Frontal cortex (tissue), 4 donors: ENCODE measurements around the gene NT5C1A. TPM values are rescaled to one million over a fixed set of nuclear protein-coding genes. Genes with fewer than 3 reads are reported as not detected.

ENCODE experiments used
- DNase-seq, 2 donors: peaks; one replicate each; pipeline ENCODE4 v3.0.0; 2012; ENCODE audit warnings: low spot score in 2 of 2
- FAIRE-seq: peaks from 2 replicates; lab custom pipeline; 2012; peaks lifted over from hg19 to GRCh38; lab: Jason Lieb, UNC
- total RNA-seq: library from RNA; depleted of rRNA; stranded (reverse); fragments of >200 nt; gene quantifications from one replicate; pipeline ENCODE4 v1.2.3, GENCODE V29; 2014
- donor health status: control.
- donor health status: control.
- donor health status: control.

NT5C1A gene
- total RNA-seq, 1 donor from 2014 or later: 2.4 TPM

- FAIRE-seq (no peak), DNase-seq (no peak)
Observed at GRCh38 chr1:39643705-39644104, 28.2 kb downstream of the NT5C1A start.

- DNase-seq (no peak), FAIRE-seq (no peak)
Observed at GRCh38 chr1:39642796-39643195, 29.1 kb downstream of the NT5C1A start.

GRCh38 chr1:39640861-39641260 lies 31.0 kb downstream of the NT5C1A start:
- DNase-seq (no peak), FAIRE-seq (no peak)

- FAIRE-seq (no peak), DNase-seq (peak in 1 of 2 donors; percentile 51)
Observed at GRCh38 chr1:39639305-39640130, 32.4 kb downstream of the NT5C1A start, which contains the start of gene HEYL. Gene HEYL, minus strand, starts transcription at chr1:39639643. Its CDS starts 18 bp downstream, at chr1:39639625.

GRCh38 chr1:39638965-39639304 lies 33.0 kb downstream of the NT5C1A start:
- no peak for FAIRE-seq

GRCh38 chr1:39637361-39637760 lies 34.5 kb downstream of the NT5C1A start:
- no peak for DNase-seq
- no peak for FAIRE-seq

More at GRCh38 chr1:39638965-39639304, 33.0 kb downstream of the NT5C1A start:
- DNase-seq: no peak

GRCh38 chr1:39635871-39636210 lies 36.1 kb downstream of the NT5C1A start:
- DNase-seq (no peak), FAIRE-seq (no peak)

- FAIRE-seq (no peak), DNase-seq (no peak)
Observed at GRCh38 chr1:39635205-39635870, 36.6 kb downstream of the NT5C1A start.

- FAIRE-seq: no peak
Observed at GRCh38 chr1:39633422-39633821, 38.5 kb downstream of the NT5C1A start.

GRCh38 chr1:39632682-39633417 lies 39.1 kb downstream of the NT5C1A start:
- peak; percentile 49 to 56 for DNase-seq
- no peak for FAIRE-seq

More at GRCh38 chr1:39633422-39633821, 38.5 kb downstream of the NT5C1A start:
- DNase-seq: no peak

GRCh38 chr1:39632323-39632681 lies 39.6 kb downstream of the NT5C1A start:
- DNase-seq (no peak), FAIRE-seq (no peak)

GRCh38 chr1:39631361-39632322 lies 40.3 kb downstream of the NT5C1A start:
- FAIRE-seq (no peak), DNase-seq (no peak)

- no peak for DNase-seq
- no peak for FAIRE-seq
Observed at GRCh38 chr1:39628807-39629350, 43.0 kb downstream of the NT5C1A start.

GRCh38 chr1:39626646-39627045 lies 45.3 kb downstream of the NT5C1A start:
- FAIRE-seq (no peak), DNase-seq (no peak)

- peak in 1 of 2 donors; percentile 61 for DNase-seq
- no peak for FAIRE-seq
Observed at GRCh38 chr1:39625462-39626273, 46.2 kb downstream of the NT5C1A start.

GRCh38 chr1:39625009-39625408 lies 46.9 kb downstream of the NT5C1A start:
- DNase-seq: no peak
- FAIRE-seq: no peak

- DNase-seq (no peak), FAIRE-seq (no peak)
Observed at GRCh38 chr1:39623053-39623452, 48.9 kb downstream of the NT5C1A start.

- FAIRE-seq: no peak
- DNase-seq: no peak
Observed at GRCh38 chr1:39622427-39622826, 49.5 kb downstream of the NT5C1A start.
